H1 (cell line): ENCODE data around the gene DLK1. TPM values are rescaled to one million over a fixed set of nuclear protein-coding genes. Genes with fewer than 3 reads are reported as not detected.

ENCODE experiments used
- CTCF ChIA-PET: fragments of 300-600 bp; sonication (Branson Sonifier 250); formaldehyde crosslinking; loops from one replicate; lab custom pipeline; 2021; ENCODE audit not compliant: partially characterized antibody; lab: Charles Lee
- POLR2A ChIA-PET: fragments of 300-600 bp; sonication (Branson Sonifier 250); formaldehyde crosslinking; loops from one replicate; lab custom pipeline; 2021; ENCODE audit warnings: inconsistent platforms; ENCODE audit not compliant: partially characterized antibody; lab: Charles Lee
- DNase-seq, 2 experiments: peaks; one replicate each; pipeline versions ENCODE4 v3.0.0 to v3.0.0-alpha.2; 2010 to 2022; ENCODE audit warnings: low spot score in 2 of 2, low read depth in 1 of 2, mixed read lengths in 1 of 2
- FAIRE-seq: peaks from 2 replicates; lab custom pipeline; 2011; peaks lifted over from hg19 to GRCh38; lab: Jason Lieb, UNC
- H2AFZ ChIP-seq: 2 replicates; pipeline ENCODE4 v1.8.1; 2012; ENCODE audit warnings: low read length, inconsistent platforms
- H2AK5ac ChIP-seq: 2 replicates; pipeline ENCODE4 v1.6.1; 2013; ENCODE audit warnings: low read depth, low read length
- H2BK120ac ChIP-seq: replicated peaks from 2 replicates; pipeline ENCODE3; 2013; ENCODE audit warnings: low read depth, low read length, inconsistent platforms
- H2BK12ac ChIP-seq: 2 replicates; pipeline ENCODE4 v1.6.1; 2013; ENCODE audit warnings: low read depth, low read length
- H2BK15ac ChIP-seq: 2 replicates; pipeline ENCODE4 v1.6.1; 2013; ENCODE audit warnings: low read length
- H2BK20ac ChIP-seq: 2 replicates; pipeline ENCODE4 v1.6.1; 2013; ENCODE audit warnings: low read length
- H2BK5ac ChIP-seq: 2 replicates; pipeline ENCODE4 v1.6.1; 2013; ENCODE audit warnings: low read depth, low read length
- H3K14ac ChIP-seq: 2 replicates; pipeline ENCODE4 v1.6.1; 2013; ENCODE audit warnings: inconsistent platforms; ENCODE audit not compliant: insufficient read length
- H3K18ac ChIP-seq: 2 replicates; pipeline ENCODE4 v1.6.1; 2013; ENCODE audit warnings: low read length; ENCODE audit errors: extremely low read depth
- H3K23ac ChIP-seq: 2 replicates; pipeline ENCODE4 v1.6.1; 2013; ENCODE audit warnings: inconsistent platforms; ENCODE audit not compliant: insufficient read length
- H3K23me2 ChIP-seq: 2 replicates; pipeline ENCODE4 v1.6.1; 2013; ENCODE audit warnings: low read depth, low read length
- H3K27ac ChIP-seq: 2 replicates; pipeline ENCODE4 v1.6.1; 2011; ENCODE audit warnings: low read depth, low read length, inconsistent platforms
- H3K27me3 ChIP-seq, 4 experiments: replicated peaks in 1 of 4; 1 replicate in 1 of 4; 2 replicates in 3 of 4; pipeline versions ENCODE4 v1.6.1 to v1.8.1; 2011 to 2013; ENCODE audit warnings: low read length in 3 of 4, mild to moderate bottlenecking in 3 of 4, inconsistent platforms in 2 of 4, mixed read lengths in 2 of 4, moderate library complexity in 1 of 4; ENCODE audit not compliant: control insufficient read depth in 3 of 4, insufficient read depth in 3 of 4; ENCODE audit errors: extremely low read depth in 1 of 4
- H3K36me3 ChIP-seq, 4 experiments: 2 replicates each; pipeline versions ENCODE4 v1.6.1 to v1.8.1; 2011 to 2013; ENCODE audit warnings: mild to moderate bottlenecking in 4 of 4, low read length in 3 of 4, moderate library complexity in 2 of 4, control low read depth in 1 of 4, inconsistent platforms in 1 of 4; ENCODE audit not compliant: insufficient read depth in 4 of 4, control insufficient read depth in 2 of 4
- H3K4ac ChIP-seq: replicated peaks from 2 replicates; pipeline ENCODE3; 2013; ENCODE audit warnings: low read length, low read depth, mixed read lengths, inconsistent platforms; ENCODE audit not compliant: insufficient read length
- H3K4me1 ChIP-seq, 4 experiments: replicated peaks in 1 of 4; 1 replicate in 1 of 4; 2 replicates in 3 of 4; pipeline versions ENCODE4 v1.6.1 to v1.8.1; 2011 to 2013; ENCODE audit warnings: low read length in 3 of 4, inconsistent platforms in 2 of 4, mixed read lengths in 1 of 4; ENCODE audit not compliant: insufficient read depth in 4 of 4, control insufficient read depth in 3 of 4
- H3K4me2 ChIP-seq, 2 experiments: 2 replicates each; pipeline versions ENCODE4 v1.6.1 to v1.8.1; 2011 to 2013; ENCODE audit warnings: low read depth in 2 of 2, low read length in 2 of 2, control low read depth in 1 of 2, inconsistent platforms in 1 of 2, mild to moderate bottlenecking in 1 of 2; ENCODE audit not compliant: insufficient read depth in 1 of 2
- H3K4me3 ChIP-seq, 4 experiments: fragments of 200-600, 300-600 bp in 1 of 4; sonication (generic), shearing (Covaris generic), sonication (Bioruptor Twin) in 1 of 4; 2 replicates each; pipeline versions ENCODE4 v1.5.1 to v1.8.1; 2011 to 2016; ENCODE audit warnings: low read length in 4 of 4, low read depth in 3 of 4, control low read depth in 2 of 4, inconsistent platforms in 2 of 4, mild to moderate bottlenecking in 2 of 4, mixed read lengths in 1 of 4, moderate library complexity in 1 of 4; ENCODE audit not compliant: insufficient read depth in 2 of 4; ENCODE audit errors: extremely low read depth in 1 of 4
- H3K56ac ChIP-seq: replicated peaks from 2 replicates; pipeline ENCODE3; 2013; ENCODE audit warnings: low read depth, mild to moderate bottlenecking, mixed read lengths, low read length, inconsistent platforms; ENCODE audit not compliant: insufficient read length
- H3K79me1 ChIP-seq: 2 replicates; pipeline ENCODE4 v1.6.1; 2013; ENCODE audit warnings: low read depth, low read length, control low read depth
- H3K79me2 ChIP-seq, 2 experiments: 2 replicates each; pipeline versions ENCODE4 v1.6.1 to v1.8.1; 2012 to 2013; ENCODE audit warnings: low read length in 2 of 2, mild to moderate bottlenecking in 2 of 2, inconsistent platforms in 1 of 2; ENCODE audit not compliant: insufficient read depth in 2 of 2, control insufficient read depth in 1 of 2
- H3K9ac ChIP-seq, 4 experiments: replicated peaks in 1 of 4; 1 replicate in 1 of 4; 2 replicates in 3 of 4; pipeline versions ENCODE4 v1.6.1 to v1.8.1; 2011 to 2013; ENCODE audit warnings: low read depth in 3 of 4, low read length in 3 of 4, control low read depth in 2 of 4, mild to moderate bottlenecking in 2 of 4, moderate library complexity in 2 of 4, inconsistent platforms in 1 of 4; ENCODE audit errors: extremely low read depth in 1 of 4
- H3K9me3 ChIP-seq, 2 experiments: 2 replicates each; pipeline versions ENCODE4 v1.6.1 to v1.8.1; 2012 to 2013; ENCODE audit warnings: mild to moderate bottlenecking in 2 of 2, moderate library complexity in 2 of 2, control low read depth in 1 of 2, inconsistent platforms in 1 of 2, low read depth in 1 of 2, low read length in 1 of 2, mixed read lengths in 1 of 2; ENCODE audit not compliant: insufficient read depth in 2 of 2
- H4K20me1 ChIP-seq, 2 experiments: replicated peaks in 1 of 2; 2 replicates each; pipeline versions ENCODE3 to v1.8.1; 2011 to 2013; ENCODE audit warnings: inconsistent platforms in 2 of 2, low read length in 2 of 2, mild to moderate bottlenecking in 1 of 2; ENCODE audit not compliant: insufficient read depth in 2 of 2, control insufficient read depth in 1 of 2
- H4K5ac ChIP-seq: 2 replicates; pipeline ENCODE4 v1.6.1; 2013; ENCODE audit warnings: low read length, low read depth, mixed read lengths, inconsistent platforms; ENCODE audit not compliant: insufficient read length
- H4K8ac ChIP-seq: 2 replicates; pipeline ENCODE4 v1.8.0; 2013; ENCODE audit warnings: mild to moderate bottlenecking, moderate library complexity, low read length, inconsistent platforms; ENCODE audit not compliant: insufficient read depth; ENCODE audit errors: extremely low read depth
- H4K91ac ChIP-seq: replicated peaks from 2 replicates; pipeline ENCODE3; 2013; ENCODE audit warnings: low read length, mixed read lengths, inconsistent platforms; ENCODE audit not compliant: insufficient read length
- EGR1 ChIP-seq: IDR thresholded peaks from 2 replicates; pipeline ENCODE4 v1.6.1; 2011; ENCODE audit warnings: low read depth, low read length, borderline replicate concordance
- JUND ChIP-seq: IDR thresholded peaks from 2 replicates; pipeline ENCODE4 v1.6.1; 2011; ENCODE audit warnings: mild to moderate bottlenecking, improper control_type of control experiment, low read length
- PHF8 ChIP-seq: fragments of 200-600 bp; sonication (generic); conservative IDR thresholded peaks from 2 replicates; pipeline ENCODE4 v1.7.1; 2012; ENCODE audit warnings: low read depth, mild to moderate bottlenecking, inconsistent platforms, low read length, moderate library complexity
- POLR2A ChIP-seq, 2 experiments: IDR thresholded peaks; 1 replicate in 1 of 2; 2 replicates in 1 of 2; pipeline ENCODE4 v1.6.1; 2011; ENCODE audit warnings: low read depth in 2 of 2, low read length in 2 of 2, mild to moderate bottlenecking in 2 of 2; ENCODE audit errors: control extremely low read depth in 1 of 2
- SP2 ChIP-seq: IDR thresholded peaks from 2 replicates; pipeline ENCODE4 v1.6.1; 2012; ENCODE audit warnings: mild to moderate bottlenecking, low read length, inconsistent platforms
- WGBS, 2 experiments: shearing (Covaris generic) in 1 of 2; methylation state at CpG; one replicate each; pipeline versions ENCODE4 v1.1.6 to v1.1.7; 2013 to 2015; ENCODE audit warnings: low lambda C conversion rate in 2 of 2, mixed read lengths in 2 of 2, inconsistent platforms in 1 of 2, low coverage in 1 of 2, missing lambda C conversion rate in 1 of 2; ENCODE audit not compliant: insufficient replicate concordance in 2 of 2, insufficient coverage in 1 of 2, insufficient read length in 1 of 2; ENCODE audit errors: extremely low coverage in 1 of 2, missing lambda C conversion rate in 1 of 2; 5-methylcytosine and 5-hydroxymethylcytosine counted together
- polyA plus RNA-seq, 7 experiments: library from polyadenylated mRNA; depleted of rRNA in 3 of 7; stranded (reverse) in 5 of 7; unstranded in 2 of 7; fragments of >200 nt in 5 of 7; fragments of 200-250 nt in 2 of 7; gene quantifications; 1 replicate in 5 of 7; 2 replicates in 1 of 7; 4 replicates in 1 of 7; pipeline versions ENCODE4 v1.2.1 to v1.2.3, GENCODE V29; 2011 to 2013; ENCODE audit warnings: missing spikeins in 2 of 7, mixed read lengths in 2 of 7
- total RNA-seq: library from RNA; stranded (reverse); fragmentation: NEBNext Ultra II Directional; extraction: Animal tissue kit (Norgen Biotek cat#: 25700); gene quantifications from 2 replicates; pipeline ENCODE4 v1.2.1, GENCODE V29; 2021

DLK1 gene
- total and polyA plus RNA-seq, 2 of the 8 experiments (the other 6 are each of a cell fraction or from before 2014, with no cell fraction given), result 1.3 to 2.4 TPM

DNA sequence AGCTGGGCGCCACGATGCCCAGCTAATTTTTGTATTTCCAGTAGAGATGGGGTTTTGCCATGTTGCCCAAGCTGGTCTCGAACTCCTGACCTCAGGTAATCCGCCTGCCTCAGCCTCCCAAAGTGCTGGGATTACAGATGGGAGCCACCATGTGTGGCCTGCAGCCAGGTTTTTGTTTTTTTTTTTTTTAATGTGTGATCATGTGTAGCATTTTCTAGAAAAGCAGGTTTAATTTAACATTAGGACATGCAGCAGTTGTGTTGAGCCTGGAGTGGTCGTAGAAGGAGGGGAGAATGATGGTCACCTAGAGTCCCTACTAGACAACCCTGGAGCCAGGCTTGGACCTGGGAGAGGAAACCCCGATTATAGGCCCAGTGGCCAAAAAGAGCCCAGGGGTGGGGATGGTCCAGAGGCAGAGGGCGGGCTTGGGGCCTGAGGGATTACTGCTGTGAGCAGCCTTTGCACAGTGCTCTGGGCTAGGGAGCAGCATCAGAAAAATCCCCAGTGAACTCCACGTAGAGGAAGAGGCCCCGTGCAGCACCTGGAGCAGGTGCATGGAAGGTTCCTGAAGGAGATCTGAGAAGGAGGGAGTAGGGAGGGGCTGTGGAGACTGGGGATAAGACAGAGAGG is 13.6 kb downstream of the DLK1 start:
- Histone ChIP-seq H3K4ac (no peak overlapping the region), H2BK20ac (no peak overlapping the region), H3K23ac (no peak overlapping the region), H2AK5ac (no peak overlapping the region), H3K4me1 (peaks cover 0 to 5% (median 0%) of the 10 kb centered on the region in 4 experiments; a peak in 1 of 7 replicates), H3K79me1 (no peaks in the 10 kb centered on the region), H3K9ac (no peak overlapping the region), H2BK5ac (no peak overlapping the region), H2BK120ac (no peak overlapping the region), H4K91ac (no peak overlapping the region)
- DNase-seq, result no peak
- CTCF ChIA-PET, result interaction anchor here (1.0 to 2.6 kb wide), 2 partner anchors 11 to 15 kb away, joined by 3 to 6 read pairs; no protein-coding TSS in a partner anchor
- no peak for FAIRE-seq
- 78% methylated on average over 7 of the region's 9 CpGs; no CpG with 5 or more reads in 1 of the 2 experiments for WGBS, 2 experiments
- TF ChIP-seq JUND (no peak), PHF8 (no peak), POLR2A (IDR thresholded peaks at IDR 0.05; ENCODE audit: control extremely low read depth in 1 of 2, low read depth in 2 of 2, low read length in 2 of 2) (no peak), SP2 (no peak), EGR1 (no peak)
- TF ChIP-seq, all 59 proteins: peak for 0
- H3K27me3 ChIP-seq, result no peaks in the 10 kb centered on the region; a peak in 2 of 7 replicates
- H3K18ac ChIP-seq, result no peak overlapping the region
- no peak overlapping the region for H3K56ac ChIP-seq
- H3K14ac ChIP-seq, result no peak overlapping the region
- no peak overlapping the region for H4K5ac ChIP-seq
- no peaks in the 10 kb centered on the region for H3K36me3 ChIP-seq
- peaks cover 3 to 5% of the 10 kb centered on the region in 2 experiments; a peak in 3 of 4 replicates for H3K9me3 ChIP-seq
- H3K4me3 ChIP-seq, result no peak overlapping the region
- no peaks in the 10 kb centered on the region for H3K79me2 ChIP-seq
- H2AFZ ChIP-seq, result no peak overlapping the region
- H4K20me1 ChIP-seq, result no peaks in the 10 kb centered on the region
- H3K27ac ChIP-seq, result no peak overlapping the region
- H2BK12ac ChIP-seq, result no peak overlapping the region
- no peaks in the 10 kb centered on the region for H3K23me2 ChIP-seq
- POLR2A ChIA-PET, result no interaction called here
- no peak overlapping the region for H2BK15ac ChIP-seq
- no peak overlapping the region for H4K8ac ChIP-seq
- H3K4me2 ChIP-seq, result no peak overlapping the region
